ENCODE results near the gene GNAS-AS1.

DNA sequence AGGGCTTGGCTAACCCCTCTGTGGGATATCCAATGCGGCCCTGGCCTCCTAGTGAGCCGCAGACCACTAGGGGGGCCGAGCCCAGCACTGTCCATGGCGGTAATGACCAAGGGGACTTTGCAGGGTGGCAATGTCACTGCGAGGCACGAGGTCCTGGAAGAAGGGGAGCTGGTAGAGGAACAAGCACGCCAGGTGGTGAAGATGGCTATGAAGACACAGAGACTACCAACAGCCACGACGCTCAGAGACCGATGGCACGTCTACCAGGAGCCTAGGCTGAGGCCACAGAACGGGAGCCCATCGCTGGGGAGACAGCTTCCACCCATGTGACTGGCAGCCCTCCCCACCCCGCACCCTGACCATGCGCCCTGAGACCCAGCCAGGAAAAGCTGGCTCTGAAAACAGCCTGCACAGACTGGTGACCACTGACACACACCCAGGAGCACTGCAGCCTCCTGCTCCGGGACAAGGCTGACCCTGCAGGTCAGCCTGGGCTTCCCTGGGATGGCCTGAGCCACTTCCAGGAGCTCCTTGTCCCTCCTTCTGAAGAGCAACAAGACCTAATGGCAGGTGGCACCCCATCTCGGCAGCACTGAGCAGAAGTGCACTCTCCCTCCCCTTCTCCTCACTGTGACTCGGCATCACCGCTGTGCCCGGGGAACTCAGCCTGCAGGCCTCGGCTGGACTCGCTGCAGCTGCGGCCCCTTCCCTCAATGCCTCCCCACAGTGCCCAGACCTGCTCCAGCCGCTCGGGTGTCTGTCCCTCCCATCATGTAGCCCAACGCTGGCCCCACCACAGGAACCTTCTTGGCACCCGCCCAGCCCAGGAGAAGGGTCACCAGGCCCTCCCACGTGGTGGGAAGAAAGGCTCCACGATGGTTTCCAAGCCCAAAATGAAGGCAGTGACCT is 56.9 kb downstream of the GNAS-AS1 start:
- TF ChIP-seq SPI1 (IDR thresholded peaks at IDR 0.05; ENCODE audit: low read depth, low read length) (no peak), POLR2A (IDR thresholded peaks at IDR 0.05; ENCODE audit: low read depth, low read length) (no peak), TAF1 (IDR thresholded peaks at IDR 0.05; ENCODE audit: low read depth, low read length) (no peak)
